ENCODE data around the gene UGT1A9.

- TF ChIP-seq CTCF (IDR thresholded peaks at IDR 0.05 in 2 of 3, conservative IDR thresholded peaks at IDR 0.05 in 1 of 3; ENCODE audit: control insufficient read depth in 2 of 3, extremely low read depth in 1 of 3, insufficient read depth in 1 of 3, low read depth in 3 of 3, low read length in 3 of 3) (no peak), ZBTB33 (IDR thresholded peaks at IDR 0.05) (no peak), POLR2A (IDR thresholded peaks at IDR 0.05; ENCODE audit: low read depth, low read length) (no peak), ESRRA (IDR thresholded peaks at IDR 0.05; ENCODE audit: low read length) (no peak), TAF1 (IDR thresholded peaks at IDR 0.05; ENCODE audit: borderline replicate concordance, low read depth, low read length) (no peak)
Measured at GRCh38 chr2:233817995-233818638, 146.4 kb downstream of the UGT1A9 start.
